Measurements from ENCODE around the gene SMTN. TPM values are rescaled to one million over a fixed set of nuclear protein-coding genes. Genes with fewer than 3 reads are reported as not detected.

SMTN gene
- total and polyA plus RNA-seq, 4 donors: 10.1 to 47.3 (median 13.8) TPM

DNA sequence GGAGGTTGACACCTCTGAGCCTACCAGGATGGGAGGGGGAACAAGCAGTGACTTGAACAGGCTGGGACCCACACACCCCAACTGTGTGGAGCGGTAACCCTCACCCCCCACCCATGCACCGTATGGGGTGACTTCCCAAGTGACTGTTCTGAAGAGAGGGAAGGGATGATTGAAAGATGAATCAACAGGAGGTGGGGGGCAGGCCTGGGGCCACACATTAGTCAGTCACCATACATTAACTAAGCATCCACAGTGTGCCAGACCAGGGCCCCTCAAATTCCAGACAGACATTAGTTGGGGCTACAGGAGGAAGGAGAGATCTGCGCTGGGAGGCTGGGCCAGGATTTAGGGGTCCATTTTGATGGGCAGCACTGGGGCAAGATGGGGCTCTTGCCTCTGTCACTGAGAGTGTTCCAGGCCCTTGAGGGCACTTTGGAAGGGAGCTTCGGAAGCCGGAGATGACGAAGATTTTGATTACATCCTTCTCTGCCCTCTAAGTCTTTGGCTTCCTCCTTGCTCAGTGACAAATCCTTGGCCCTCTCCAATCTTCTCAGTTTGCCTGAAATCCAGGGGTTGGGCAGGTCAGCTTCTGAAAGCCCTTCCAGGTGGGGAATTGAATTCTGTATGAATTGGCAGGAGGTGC is 966 bp downstream of the SMTN start:
- DNase-seq (ENCODE audit: low spot score): peak; percentile 35
- 62% methylated on average over 6 of the region's 6 CpGs for WGBS

DNA sequence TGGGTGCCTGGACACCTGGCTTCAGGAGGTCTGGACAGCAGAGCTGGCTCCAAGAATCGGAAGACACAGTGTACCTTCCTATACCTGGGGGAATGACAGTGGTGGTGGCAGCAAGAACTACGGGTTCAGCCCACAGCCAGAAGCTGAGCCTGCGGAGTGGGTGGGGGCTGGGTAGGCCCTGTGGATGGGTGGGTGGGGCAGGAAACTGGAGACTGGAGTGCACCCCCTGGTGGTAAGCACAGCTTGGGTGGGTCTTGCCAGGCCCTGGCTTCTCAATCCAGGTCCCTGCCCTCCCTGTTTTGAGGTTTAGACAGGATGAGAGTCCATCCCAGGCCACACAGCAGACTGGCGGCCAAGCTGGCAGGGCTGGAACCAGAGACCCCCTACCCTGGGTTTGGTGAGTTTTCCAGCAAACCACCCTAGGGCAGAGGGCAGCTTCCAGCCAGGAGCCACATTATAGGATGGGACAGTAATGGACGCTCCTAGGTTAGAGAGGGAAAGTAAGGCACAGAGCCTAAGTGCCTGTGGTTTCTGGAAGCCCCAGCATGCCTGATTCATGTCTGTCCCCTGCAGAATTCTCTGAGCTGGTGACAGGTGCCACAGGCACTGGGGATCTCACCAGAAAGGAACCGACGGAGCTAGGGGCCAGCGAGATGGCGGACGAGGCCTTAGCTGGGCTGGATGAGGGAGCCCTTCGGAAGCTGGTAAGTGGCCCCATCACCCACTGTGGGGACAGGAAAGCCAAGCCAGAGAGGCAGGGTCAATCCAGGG is 1.7 kb downstream of the SMTN start:
- peak; percentile 79 for DNase-seq (ENCODE audit: low spot score)
- Histone ChIP-seq H3K4me1 (ENCODE audit: control insufficient read depth in 4 of 4, insufficient read depth in 4 of 4, low read length in 3 of 4) (peaks cover 3 to 29% (median 15%) of the 10 kb centered on the region in 4 donors), H3K36me3 (ENCODE audit: control insufficient read depth in 4 of 4, insufficient read depth in 3 of 4, low read depth in 1 of 4, low read length in 3 of 4) (no peaks in the 10 kb centered on the region), H3K9ac (ENCODE audit: low read depth in 1 of 2, low read length in 2 of 2) (no peak overlapping the region), H3K27ac (ENCODE audit: low read depth in 1 of 2, low read length in 2 of 2) (peak overlapping the region; percentile 64 to 80), H3K9me3 (ENCODE audit: control insufficient read depth in 4 of 4, low read length in 3 of 4) (no peaks in the 10 kb centered on the region), H3K27me3 (ENCODE audit: control insufficient read depth in 4 of 4, insufficient read depth in 4 of 4, low read length in 3 of 4) (no peaks in the 10 kb centered on the region), H3K4me3 (ENCODE audit: low read depth in 1 of 3, low read length in 3 of 3) (peak overlapping the region; percentile 24 to 47 (median 40))
- TF ChIP-seq RAD21 (IDR thresholded peaks at IDR 0.05): peak; percentile 53 to 71
- TF ChIP-seq, protein P1, sequence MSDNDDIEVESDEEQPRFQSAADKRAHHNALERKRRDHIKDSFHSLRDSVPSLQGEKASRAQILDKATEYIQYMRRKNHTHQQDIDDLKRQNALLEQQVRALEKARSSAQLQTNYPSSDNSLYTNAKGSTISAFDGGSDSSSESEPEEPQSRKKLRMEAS (IDR thresholded peaks at IDR 0.05): no peak
- TF ChIP-seq, protein P2, sequence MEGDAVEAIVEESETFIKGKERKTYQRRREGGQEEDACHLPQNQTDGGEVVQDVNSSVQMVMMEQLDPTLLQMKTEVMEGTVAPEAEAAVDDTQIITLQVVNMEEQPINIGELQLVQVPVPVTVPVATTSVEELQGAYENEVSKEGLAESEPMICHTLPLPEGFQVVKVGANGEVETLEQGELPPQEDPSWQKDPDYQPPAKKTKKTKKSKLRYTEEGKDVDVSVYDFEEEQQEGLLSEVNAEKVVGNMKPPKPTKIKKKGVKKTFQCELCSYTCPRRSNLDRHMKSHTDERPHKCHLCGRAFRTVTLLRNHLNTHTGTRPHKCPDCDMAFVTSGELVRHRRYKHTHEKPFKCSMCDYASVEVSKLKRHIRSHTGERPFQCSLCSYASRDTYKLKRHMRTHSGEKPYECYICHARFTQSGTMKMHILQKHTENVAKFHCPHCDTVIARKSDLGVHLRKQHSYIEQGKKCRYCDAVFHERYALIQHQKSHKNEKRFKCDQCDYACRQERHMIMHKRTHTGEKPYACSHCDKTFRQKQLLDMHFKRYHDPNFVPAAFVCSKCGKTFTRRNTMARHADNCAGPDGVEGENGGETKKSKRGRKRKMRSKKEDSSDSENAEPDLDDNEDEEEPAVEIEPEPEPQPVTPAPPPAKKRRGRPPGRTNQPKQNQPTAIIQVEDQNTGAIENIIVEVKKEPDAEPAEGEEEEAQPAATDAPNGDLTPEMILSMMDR (IDR thresholded peaks at IDR 0.05; ENCODE audit: low read depth, low read length, missing input control): peak; percentile 34
- 68% methylated on average over 11 of the region's 11 CpGs for WGBS

More for the DNA sequence above, 966 bp downstream of the SMTN start:
- Histone ChIP-seq H3K36me3 (ENCODE audit: control insufficient read depth in 4 of 4, insufficient read depth in 3 of 4, low read depth in 1 of 4, low read length in 3 of 4) (no peaks in the 10 kb centered on the region), H3K9ac (ENCODE audit: low read depth in 1 of 2, low read length in 2 of 2) (peak overlapping the region in 1 of 2 donors; percentile 39), H3K4me1 (ENCODE audit: control insufficient read depth in 4 of 4, insufficient read depth in 4 of 4, low read length in 3 of 4) (peaks cover 3 to 29% (median 15%) of the 10 kb centered on the region in 4 donors), H3K9me3 (ENCODE audit: control insufficient read depth in 4 of 4, low read length in 3 of 4) (no peaks in the 10 kb centered on the region), H3K27ac (ENCODE audit: low read depth in 1 of 2, low read length in 2 of 2) (peak overlapping the region; percentile 64 to 80), H3K4me3 (ENCODE audit: low read depth in 1 of 3, low read length in 3 of 3) (peak overlapping the region; percentile 40 to 53 (median 47)), H3K27me3 (ENCODE audit: control insufficient read depth in 4 of 4, insufficient read depth in 4 of 4, low read length in 3 of 4) (no peaks in the 10 kb centered on the region)
- peak; percentile 28 for TF ChIP-seq NR2F2 (IDR thresholded peaks at IDR 0.05)
- no peak for TF ChIP-seq ATF3 (IDR thresholded peaks at IDR 0.05)

DNA sequence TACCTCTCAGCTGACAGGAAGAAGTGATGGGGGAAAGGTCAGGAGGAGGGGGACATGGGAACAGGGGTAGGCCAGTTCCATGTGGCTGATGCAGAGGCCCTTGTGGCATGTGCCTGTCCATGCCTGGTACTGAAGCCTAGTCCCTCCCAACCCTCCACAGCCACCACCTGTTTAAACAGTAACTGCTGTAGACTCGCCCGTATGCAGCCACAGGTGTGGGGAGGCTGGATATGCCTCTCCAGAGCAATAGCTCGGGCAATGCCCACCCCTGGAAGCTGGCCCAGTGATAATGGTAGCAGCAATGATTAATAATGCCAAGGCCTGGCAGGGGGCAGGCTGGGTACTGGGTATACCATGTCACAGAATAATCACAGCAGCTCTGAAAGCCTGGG is 2.3 kb downstream of the SMTN start:
- H3K4me1 ChIP-seq (ENCODE audit: control insufficient read depth in 4 of 4, insufficient read depth in 4 of 4, low read length in 3 of 4): peaks cover 3 to 29% (median 15%) of the 10 kb centered on the region in 4 donors
- peak overlapping the region; percentile 56 to 64 for H3K27ac ChIP-seq (ENCODE audit: low read depth in 1 of 2, low read length in 2 of 2)
- no peaks in the 10 kb centered on the region for H3K9me3 ChIP-seq (ENCODE audit: control insufficient read depth in 4 of 4, low read length in 3 of 4)
- H3K27me3 ChIP-seq (ENCODE audit: control insufficient read depth in 4 of 4, insufficient read depth in 4 of 4, low read length in 3 of 4): no peaks in the 10 kb centered on the region
- no peaks in the 10 kb centered on the region for H3K36me3 ChIP-seq (ENCODE audit: control insufficient read depth in 4 of 4, insufficient read depth in 3 of 4, low read depth in 1 of 4, low read length in 3 of 4)
- peak; percentile 33 for DNase-seq (ENCODE audit: low spot score)
- TF ChIP-seq RAD21 (IDR thresholded peaks at IDR 0.05): no peak
- TF ChIP-seq FOXA2 (IDR thresholded peaks at IDR 0.05): no peak
- TF ChIP-seq ZBTB33 (IDR thresholded peaks at IDR 0.05): no peak
- TF ChIP-seq RXRA (IDR thresholded peaks at IDR 0.05): no peak
- no peak for TF ChIP-seq GABPA (IDR thresholded peaks at IDR 0.05 in 1 of 2, conservative IDR thresholded peaks at IDR 0.05 in 1 of 2)
- no peak for TF ChIP-seq HNF4G (IDR thresholded peaks at IDR 0.05)
- no peak for TF ChIP-seq NR2F2 (IDR thresholded peaks at IDR 0.05)
- no peak for TF ChIP-seq HNF4A (conservative IDR thresholded peaks at IDR 0.05)
- no peak for TF ChIP-seq ATF3 (IDR thresholded peaks at IDR 0.05)
- TF ChIP-seq SP1 (IDR thresholded peaks at IDR 0.05): no peak
- no peak for TF ChIP-seq EGR1 (IDR thresholded peaks at IDR 0.05; ENCODE audit: low read depth in 2 of 2)
- no peak for TF ChIP-seq JUND (IDR thresholded peaks at IDR 0.05)
- TF ChIP-seq, protein P2 (IDR thresholded peaks at IDR 0.05; ENCODE audit: low read depth, low read length, missing input control): no peak
- TF ChIP-seq TAF1 (conservative IDR thresholded peaks at IDR 0.05): no peak
- TF ChIP-seq, protein P1 (IDR thresholded peaks at IDR 0.05): no peak
- peak overlapping the region in 2 of 3 donors; percentile 12 to 47 for H3K4me3 ChIP-seq (ENCODE audit: low read depth in 1 of 3, low read length in 3 of 3)
- H3K9ac ChIP-seq (ENCODE audit: low read depth in 1 of 2, low read length in 2 of 2): no peak overlapping the region
- WGBS: 68% methylated on average over 3 of the region's 3 CpGs

Data from liver (tissue), 9 donors.